WI38 (cell line): ENCODE results near the gene GRK4.
"Not testable (repeated sequence)": the region's sequence is repeated elsewhere in the genome, so short reads cannot be mapped to it uniquely, and the experiment has no call there.

ENCODE experiments used
- H3K4me3 ChIP-seq: 2 replicates; pipeline ENCODE4 v1.5.1; 2011; ENCODE audit warnings: low read depth, mild to moderate bottlenecking, control low read depth, low read length
- CTCF ChIP-seq: IDR thresholded peaks from 2 replicates; pipeline ENCODE4 v1.5.1; 2012; ENCODE audit warnings: low read depth, mild to moderate bottlenecking, control low read depth, low read length

The GRK4 gene

DNA sequence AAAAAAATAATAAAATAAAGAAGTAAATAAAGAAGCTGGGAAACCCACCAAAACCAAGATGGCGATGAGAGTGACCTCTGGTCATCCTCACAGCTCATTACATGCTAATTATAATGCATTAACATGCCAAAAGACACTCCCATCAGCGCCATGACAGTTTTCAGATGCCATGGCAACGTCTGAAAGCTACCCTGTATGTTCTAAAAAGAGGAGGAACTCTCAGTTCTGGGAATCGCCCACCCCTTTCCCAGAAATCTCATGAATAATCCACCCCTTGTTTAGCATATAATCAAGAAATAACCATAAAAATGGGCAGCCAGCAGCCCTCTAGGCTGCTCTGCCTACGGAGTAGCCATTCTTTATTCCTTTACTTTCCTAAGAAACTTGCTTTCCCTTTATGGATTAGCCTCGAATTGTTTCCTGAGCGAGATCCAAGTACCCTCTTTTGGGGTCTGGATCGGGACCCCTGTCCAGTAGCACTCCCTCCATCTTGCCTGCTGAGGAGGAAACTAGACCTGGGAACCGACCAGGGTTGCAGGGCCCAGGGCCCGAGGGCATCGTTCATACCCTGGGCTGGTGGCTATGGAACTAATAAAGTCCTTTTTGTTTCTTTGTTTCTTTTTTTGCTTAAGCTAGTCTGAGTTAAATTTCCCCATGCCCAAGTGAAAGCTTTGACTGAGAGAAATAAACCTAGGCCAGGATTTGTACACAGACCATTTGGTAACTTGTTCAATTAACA is 80.1 kb downstream of the GRK4 start:
- no peak overlapping the region for H3K4me3 ChIP-seq
- no peak for TF ChIP-seq CTCF

DNA sequence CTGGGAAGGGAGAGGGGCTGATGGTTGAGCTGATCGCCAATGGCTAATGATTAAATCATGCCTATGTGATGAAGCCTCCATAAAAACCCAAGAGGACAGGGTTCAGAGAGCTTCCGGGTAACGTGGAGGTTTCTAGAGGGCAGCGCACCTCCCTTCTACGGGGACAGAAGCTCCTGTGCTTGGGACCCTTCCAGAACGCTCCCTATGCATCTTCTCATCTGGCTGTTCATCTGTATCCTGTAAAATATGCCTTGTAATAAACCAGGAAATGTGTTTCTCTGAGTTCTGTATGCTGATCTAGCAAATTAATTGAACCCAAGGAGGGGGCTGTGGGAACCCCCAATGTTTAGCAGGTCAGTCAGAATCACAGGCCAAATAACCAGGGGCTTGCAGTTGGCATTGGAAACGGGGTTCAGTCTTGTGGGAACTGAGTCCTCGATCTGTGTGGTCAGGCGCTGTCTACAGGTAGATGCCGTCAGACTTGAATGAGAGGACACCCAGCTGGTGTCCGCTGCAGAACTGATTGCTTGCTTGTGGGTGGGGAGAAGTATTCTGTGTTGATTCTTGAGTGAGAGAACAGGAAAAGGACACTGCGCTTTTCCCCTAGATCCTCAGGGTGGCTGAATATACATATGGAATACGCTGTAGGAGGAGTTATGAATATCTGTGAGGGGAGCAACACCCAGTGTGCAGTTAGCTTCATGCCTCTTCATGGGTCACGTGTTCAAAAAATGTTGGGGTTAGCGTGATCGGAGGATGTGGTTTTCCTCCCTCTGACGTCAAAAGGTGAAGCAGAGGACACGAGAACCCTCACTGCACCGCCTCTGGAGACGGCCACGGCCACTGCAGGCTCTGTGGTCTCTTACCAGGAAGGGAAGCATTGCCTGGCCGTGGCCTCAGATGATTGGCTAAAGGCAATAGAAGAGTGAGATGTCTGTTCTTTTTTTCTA is 81.8 kb downstream of the GRK4 start:
- no peak for TF ChIP-seq CTCF
- no peak overlapping the region for H3K4me3 ChIP-seq

GRCh38 chr4:3046162-3046561 is 82.8 kb downstream of the GRK4 start:
- TF ChIP-seq CTCF = no peak
- no peak overlapping the region for H3K4me3 ChIP-seq

- no peak overlapping the region for H3K4me3 ChIP-seq
- TF ChIP-seq CTCF = no peak
Measured at GRCh38 chr4:3046623-3047022, 83.3 kb downstream of the GRK4 start.

DNA sequence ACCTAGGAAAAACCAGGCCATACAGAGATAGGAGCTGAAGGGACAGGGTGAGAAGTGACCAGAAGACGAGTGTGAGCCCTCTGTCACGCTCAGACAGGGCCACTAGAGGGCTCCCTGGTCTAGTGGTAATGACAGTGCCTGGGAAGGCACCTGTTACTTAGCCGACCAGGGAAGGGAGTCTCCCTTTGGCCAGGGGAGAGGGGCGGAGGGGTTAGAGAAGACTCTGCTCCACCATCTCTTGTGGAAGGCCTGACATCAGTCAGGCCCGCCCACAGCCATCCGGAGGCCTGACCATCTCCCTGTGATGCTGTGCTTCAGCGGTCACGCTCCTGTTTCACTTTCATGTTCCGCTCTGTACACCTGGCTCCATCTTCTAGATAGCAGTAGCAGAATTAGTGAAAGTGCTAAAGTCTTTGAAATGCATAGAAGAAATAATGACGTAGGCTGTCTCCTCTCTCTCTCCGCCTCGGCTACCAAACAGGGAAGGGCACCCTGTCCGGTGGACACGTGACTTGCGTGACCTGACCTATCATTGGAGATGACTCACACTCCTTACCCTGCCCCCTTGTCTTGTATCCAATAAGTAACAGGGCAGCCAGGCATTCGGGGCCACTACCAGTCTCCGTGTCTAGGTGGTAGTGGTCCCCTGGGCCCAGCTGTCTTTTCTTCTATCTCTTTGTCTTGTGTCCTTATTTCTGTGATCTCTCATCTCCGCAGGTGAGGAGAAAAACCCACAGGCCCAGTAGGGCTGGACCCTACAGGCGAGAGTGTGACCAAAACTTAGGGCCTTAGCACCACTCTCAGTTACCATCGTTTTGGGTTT is 84.3 kb downstream of the GRK4 start:
- TF ChIP-seq CTCF = peak; percentile 73
- no peak overlapping the region for H3K4me3 ChIP-seq

DNA sequence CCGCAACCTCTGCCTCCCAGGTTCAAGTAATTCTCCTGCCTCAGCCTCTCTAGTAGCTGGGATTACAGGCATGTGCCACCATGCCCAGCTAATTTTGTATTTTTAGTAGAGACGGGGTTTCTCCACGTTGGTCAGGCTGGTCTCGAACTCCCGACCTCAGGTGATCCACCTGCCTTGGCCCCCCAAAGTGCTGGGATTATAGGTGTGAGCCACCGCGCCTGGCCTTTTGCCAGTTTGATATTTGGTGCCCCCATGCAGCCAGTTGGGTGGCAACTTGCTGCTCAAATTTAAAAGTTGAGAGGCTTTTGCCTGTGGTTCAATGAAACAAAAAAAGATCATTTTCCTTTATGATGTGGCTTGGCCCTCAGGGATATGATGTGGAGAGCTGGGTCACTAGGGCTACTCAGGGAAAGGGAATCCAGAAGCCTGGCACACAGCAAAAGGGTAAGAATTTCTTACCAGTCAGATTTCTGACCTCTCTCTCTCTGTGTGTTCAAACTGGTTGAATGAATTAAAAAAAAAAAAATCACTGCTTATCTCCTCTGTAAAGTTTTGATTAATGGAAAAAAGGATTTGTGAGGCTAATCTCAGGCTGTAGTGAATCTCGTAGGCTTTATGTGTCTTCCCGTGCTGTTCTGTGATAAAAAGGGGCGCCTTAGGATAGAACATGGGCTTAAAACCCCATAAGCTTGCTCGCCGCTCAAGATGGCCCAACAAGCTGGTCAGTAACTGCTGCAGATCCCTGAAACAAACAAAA is 87.9 kb downstream of the GRK4 start:
- not testable (repeated sequence) for H3K4me3 ChIP-seq
